ENCODE data around the gene ATXN2.

DNA sequence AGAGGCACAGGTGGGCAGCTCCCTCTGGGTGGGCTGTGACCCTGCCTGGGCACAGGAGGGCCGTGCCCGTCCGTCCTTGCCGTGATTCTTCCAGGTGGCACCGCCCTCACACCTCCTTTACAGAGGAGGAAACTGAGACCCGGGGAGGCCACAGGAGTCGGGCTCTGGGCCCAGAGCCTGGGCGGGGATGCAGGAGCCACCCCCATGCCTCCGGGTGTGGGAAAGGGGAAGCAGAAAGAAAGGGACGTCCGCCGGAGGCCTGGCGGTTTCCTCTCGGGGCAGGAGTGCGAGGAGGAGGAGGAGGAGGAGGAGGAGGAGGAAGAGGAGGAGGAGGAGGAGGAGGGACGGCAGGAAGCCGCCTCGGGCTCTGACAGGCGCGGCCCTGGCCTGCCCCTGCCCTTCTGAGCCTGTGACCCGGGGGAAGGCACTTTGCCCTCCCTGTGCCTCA lies 170.4 kb downstream of the ATXN2 start:
- TF ChIP-seq, protein P1, sequence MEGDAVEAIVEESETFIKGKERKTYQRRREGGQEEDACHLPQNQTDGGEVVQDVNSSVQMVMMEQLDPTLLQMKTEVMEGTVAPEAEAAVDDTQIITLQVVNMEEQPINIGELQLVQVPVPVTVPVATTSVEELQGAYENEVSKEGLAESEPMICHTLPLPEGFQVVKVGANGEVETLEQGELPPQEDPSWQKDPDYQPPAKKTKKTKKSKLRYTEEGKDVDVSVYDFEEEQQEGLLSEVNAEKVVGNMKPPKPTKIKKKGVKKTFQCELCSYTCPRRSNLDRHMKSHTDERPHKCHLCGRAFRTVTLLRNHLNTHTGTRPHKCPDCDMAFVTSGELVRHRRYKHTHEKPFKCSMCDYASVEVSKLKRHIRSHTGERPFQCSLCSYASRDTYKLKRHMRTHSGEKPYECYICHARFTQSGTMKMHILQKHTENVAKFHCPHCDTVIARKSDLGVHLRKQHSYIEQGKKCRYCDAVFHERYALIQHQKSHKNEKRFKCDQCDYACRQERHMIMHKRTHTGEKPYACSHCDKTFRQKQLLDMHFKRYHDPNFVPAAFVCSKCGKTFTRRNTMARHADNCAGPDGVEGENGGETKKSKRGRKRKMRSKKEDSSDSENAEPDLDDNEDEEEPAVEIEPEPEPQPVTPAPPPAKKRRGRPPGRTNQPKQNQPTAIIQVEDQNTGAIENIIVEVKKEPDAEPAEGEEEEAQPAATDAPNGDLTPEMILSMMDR (IDR thresholded peaks at IDR 0.05), result no peak
- no peak for TF ChIP-seq EP300 (IDR thresholded peaks at IDR 0.05)
